Measurements from ENCODE around the gene ASB6. TPM values are rescaled to one million over a fixed set of nuclear protein-coding genes. Genes with fewer than 3 reads are reported as not detected.

The ASB6 gene
- polyA plus RNA-seq, 2 of the 4 experiments (the other 2 are of a cell fraction): 9.2 to 17.3 TPM

DNA sequence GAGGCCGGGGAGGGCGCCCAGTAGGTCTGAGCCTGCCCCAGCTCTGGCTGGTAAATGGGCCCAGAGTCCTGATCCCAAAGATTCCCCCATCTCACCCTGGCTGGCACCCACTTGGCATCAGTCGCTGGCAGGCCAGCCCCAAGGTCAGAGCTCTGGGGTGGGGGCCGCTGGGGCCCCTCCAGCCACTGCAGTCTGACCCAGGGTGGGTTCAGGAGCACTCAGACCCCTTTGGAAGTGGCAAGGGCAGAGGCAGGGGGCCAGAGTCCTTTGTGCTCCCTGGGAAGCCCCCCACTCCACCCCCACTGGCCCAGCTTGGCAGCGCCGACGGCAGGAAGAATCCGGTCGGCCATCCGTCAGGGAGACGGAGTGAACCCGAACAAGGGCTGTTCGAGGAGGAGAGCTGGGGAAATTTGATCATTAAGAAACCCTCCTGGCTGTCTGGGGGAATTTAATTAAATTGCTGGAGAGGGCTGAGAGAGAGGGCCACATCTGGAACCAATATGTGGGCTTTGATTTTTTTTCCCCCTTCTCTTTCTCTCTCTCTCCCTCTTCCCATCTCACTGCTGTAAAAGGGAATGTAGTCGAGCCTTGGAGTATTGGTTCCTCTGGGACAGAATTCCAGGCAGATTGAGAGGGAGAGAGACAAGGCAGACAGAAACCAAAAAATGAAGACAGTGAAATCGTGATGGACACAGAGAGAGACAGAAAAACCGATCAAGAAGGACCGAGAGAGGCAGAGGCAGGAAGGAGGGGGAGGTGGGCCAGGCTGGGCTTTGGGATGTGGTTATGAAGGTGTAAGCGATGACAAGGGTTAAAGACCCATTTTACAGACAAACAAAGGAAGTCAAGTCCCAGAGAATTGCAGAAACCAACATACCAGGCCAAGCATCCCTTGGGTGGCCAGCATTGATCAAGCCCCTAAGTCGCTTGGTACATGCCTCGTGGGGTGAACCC, 8.1 kb upstream of the ASB6 start (continued):
- TF ChIP-seq CBX8 (IDR thresholded peaks at IDR 0.05): no peak

GRCh38 chr9:129648764-129649115, 6.8 kb upstream of the ASB6 start:
- WGBS (ENCODE audit: missing lambda C conversion rate): 81% methylated on average over 8 of the region's 10 CpGs
- Histone ChIP-seq H3K27ac (peak overlapping the region in 1 of 2 experiments; percentile 43; a peak in 2 of 6 replicates), H3K4me3 (no peak overlapping the region), H3K9me3 (no peaks in the 10 kb centered on the region), H3K4me1 (peaks cover 7% of the 10 kb centered on the region; the same call in 1 of the 3 replicates), H3K4me2 (no peak overlapping the region)
- CTCF ChIA-PET: no interaction called here
- POLR2A ChIA-PET: no interaction called here
- FAIRE-seq: no peak
- TF ChIP-seq HDAC2 (IDR thresholded peaks at IDR 0.05) (no peak), POLR2AphosphoS2 (conservative IDR thresholded peaks at IDR 0.05; ENCODE audit: low read length) (no peak), SMC3 (IDR thresholded peaks at IDR 0.05) (no peak), JUN (IDR thresholded peaks at IDR 0.05) (no peak), SREBF2 (IDR thresholded peaks at IDR 0.05) (no peak), KDM5A (IDR thresholded peaks at IDR 0.05) (no peak)
- TF ChIP-seq, protein P1, sequence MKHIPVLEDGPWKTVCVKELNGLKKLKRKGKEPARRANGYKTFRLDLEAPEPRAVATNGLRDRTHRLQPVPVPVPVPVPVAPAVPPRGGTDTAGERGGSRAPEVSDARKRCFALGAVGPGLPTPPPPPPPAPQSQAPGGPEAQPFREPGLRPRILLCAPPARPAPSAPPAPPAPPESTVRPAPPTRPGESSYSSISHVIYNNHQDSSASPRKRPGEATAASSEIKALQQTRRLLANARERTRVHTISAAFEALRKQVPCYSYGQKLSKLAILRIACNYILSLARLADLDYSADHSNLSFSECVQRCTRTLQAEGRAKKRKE (CRISPR knock-in tag; IDR thresholded peaks at IDR 0.05; ENCODE audit: low read depth): no peak
- TF ChIP-seq, protein P2, sequence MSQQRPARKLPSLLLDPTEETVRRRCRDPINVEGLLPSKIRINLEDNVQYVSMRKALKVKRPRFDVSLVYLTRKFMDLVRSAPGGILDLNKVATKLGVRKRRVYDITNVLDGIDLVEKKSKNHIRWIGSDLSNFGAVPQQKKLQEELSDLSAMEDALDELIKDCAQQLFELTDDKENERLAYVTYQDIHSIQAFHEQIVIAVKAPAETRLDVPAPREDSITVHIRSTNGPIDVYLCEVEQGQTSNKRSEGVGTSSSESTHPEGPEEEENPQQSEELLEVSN (IDR thresholded peaks at IDR 0.05; ENCODE audit: borderline replicate concordance, low read depth): no peak
- no peak for DNase-seq (ENCODE audit: low read depth in 1 of 2, low spot score in 1 of 2)
- no peak for ATAC-seq

- 72% methylated on average over 15 of the region's 16 CpGs for WGBS (ENCODE audit: missing lambda C conversion rate)
- ChIA-PET CTCF (no interaction called here), POLR2A (no interaction called here)
- no peaks in the 10 kb centered on the region for H3K9me3 ChIP-seq
- H3K4me3 ChIP-seq: no peak overlapping the region
- peaks cover 7% of the 10 kb centered on the region; the same call in 1 of the 3 replicates for H3K4me1 ChIP-seq
- H3K4me2 ChIP-seq: no peak overlapping the region
- H3K27ac ChIP-seq: peak overlapping the region in 1 of 2 experiments; percentile 43; a peak in 2 of 6 replicates
- no peak for DNase-seq (ENCODE audit: low read depth in 1 of 2, low spot score in 1 of 2)
- ATAC-seq: no peak; a peak in 1 of 6 replicates
- FAIRE-seq: no peak
- TF ChIP-seq, protein P3, sequence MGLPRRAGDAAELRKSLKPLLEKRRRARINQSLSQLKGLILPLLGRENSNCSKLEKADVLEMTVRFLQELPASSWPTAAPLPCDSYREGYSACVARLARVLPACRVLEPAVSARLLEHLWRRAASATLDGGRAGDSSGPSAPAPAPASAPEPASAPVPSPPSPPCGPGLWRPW (IDR thresholded peaks at IDR 0.05): no peak
- TF ChIP-seq NPAS2 (CRISPR knock-in tag; IDR thresholded peaks at IDR 0.05; ENCODE audit: borderline replicate concordance) (no peak), USF2 (IDR thresholded peaks at IDR 0.05) (no peak), SREBF2 (IDR thresholded peaks at IDR 0.05) (no peak), RAD21 (conservative IDR thresholded peaks at IDR 0.05 in 1 of 2, IDR thresholded peaks at IDR 0.05 in 1 of 2) (no peak), CHD2 (IDR thresholded peaks at IDR 0.05; ENCODE audit: low read length, partially characterized antibody) (no peak), RNF2 (IDR thresholded peaks at IDR 0.05; ENCODE audit: borderline replicate concordance, low read depth) (no peak), MAZ (IDR thresholded peaks at IDR 0.05; ENCODE audit: borderline replicate concordance, low read depth, low read length) (no peak), KDM1A (IDR thresholded peaks at IDR 0.05; ENCODE audit: low read depth) (no peak), CEBPB (IDR thresholded peaks at IDR 0.05) (no peak), ZNF302 (CRISPR knock-in tag; IDR thresholded peaks at IDR 0.05) (no peak)
These were observed 6.3 kb upstream of the ASB6 start for GRCh38 chr9:129648092-129648763.
